HG02884 (cell line): ENCODE data around the gene CLIC4.
"Not testable (repeated sequence)": the region's sequence is repeated elsewhere in the genome, so short reads cannot be mapped to it uniquely, and the experiment has no call there.

Experiments used
- ATAC-seq: cut with Tn5 transposase; IDR thresholded peaks from one replicate; pipeline ENCODE4 v1.9.1; 2021; ENCODE audit warnings: mild to moderate bottlenecking, moderate library complexity; ENCODE audit not compliant: unreplicated experiment

Gene CLIC4

GRCh38 chr1:24871306-24871901 lies 126.2 kb downstream of the CLIC4 start:
- no peak for ATAC-seq

GRCh38 chr1:24872061-24872850 lies 127.0 kb downstream of the CLIC4 start:
- no peak for ATAC-seq

GRCh38 chr1:24873148-24873547 lies 127.9 kb downstream of the CLIC4 start:
- ATAC-seq, result no peak

- no peak for ATAC-seq
Measured at GRCh38 chr1:24874056-24874455, 128.8 kb downstream of the CLIC4 start.

- no peak for ATAC-seq
Measured at GRCh38 chr1:24874611-24875234, 129.5 kb downstream of the CLIC4 start.

- ATAC-seq, result no peak
Measured at GRCh38 chr1:24875257-24875656, 130.0 kb downstream of the CLIC4 start.

GRCh38 chr1:24875991-24876506 lies 130.8 kb downstream of the CLIC4 start:
- ATAC-seq, result no peak

- no peak for ATAC-seq
Measured at GRCh38 chr1:24878045-24878444, 132.8 kb downstream of the CLIC4 start.

GRCh38 chr1:24878775-24879742 lies 133.8 kb downstream of the CLIC4 start:
- no peak for ATAC-seq

GRCh38 chr1:24881034-24881433 lies 135.8 kb downstream of the CLIC4 start:
- ATAC-seq, result no peak

- no peak for ATAC-seq
Measured at GRCh38 chr1:24884751-24885150, 139.5 kb downstream of the CLIC4 start.

- ATAC-seq, result no peak
Measured at GRCh38 chr1:24886241-24886640, 141.0 kb downstream of the CLIC4 start.

- ATAC-seq, result no peak
Measured at GRCh38 chr1:24888061-24888970, 143.1 kb downstream of the CLIC4 start.

GRCh38 chr1:24888971-24889676 lies 143.9 kb downstream of the CLIC4 start:
- no peak for ATAC-seq

GRCh38 chr1:24890887-24891286 lies 145.6 kb downstream of the CLIC4 start:
- ATAC-seq, result no peak

- ATAC-seq, result not testable (repeated sequence)
Measured at GRCh38 chr1:24891367-24891766, 146.1 kb downstream of the CLIC4 start.

GRCh38 chr1:24892188-24893153 lies 147.2 kb downstream of the CLIC4 start:
- no peak for ATAC-seq

- no peak for ATAC-seq
Measured at GRCh38 chr1:24893431-24893830, 148.2 kb downstream of the CLIC4 start.
